Measurements from ENCODE around the gene DLST.

The DLST gene

DNA sequence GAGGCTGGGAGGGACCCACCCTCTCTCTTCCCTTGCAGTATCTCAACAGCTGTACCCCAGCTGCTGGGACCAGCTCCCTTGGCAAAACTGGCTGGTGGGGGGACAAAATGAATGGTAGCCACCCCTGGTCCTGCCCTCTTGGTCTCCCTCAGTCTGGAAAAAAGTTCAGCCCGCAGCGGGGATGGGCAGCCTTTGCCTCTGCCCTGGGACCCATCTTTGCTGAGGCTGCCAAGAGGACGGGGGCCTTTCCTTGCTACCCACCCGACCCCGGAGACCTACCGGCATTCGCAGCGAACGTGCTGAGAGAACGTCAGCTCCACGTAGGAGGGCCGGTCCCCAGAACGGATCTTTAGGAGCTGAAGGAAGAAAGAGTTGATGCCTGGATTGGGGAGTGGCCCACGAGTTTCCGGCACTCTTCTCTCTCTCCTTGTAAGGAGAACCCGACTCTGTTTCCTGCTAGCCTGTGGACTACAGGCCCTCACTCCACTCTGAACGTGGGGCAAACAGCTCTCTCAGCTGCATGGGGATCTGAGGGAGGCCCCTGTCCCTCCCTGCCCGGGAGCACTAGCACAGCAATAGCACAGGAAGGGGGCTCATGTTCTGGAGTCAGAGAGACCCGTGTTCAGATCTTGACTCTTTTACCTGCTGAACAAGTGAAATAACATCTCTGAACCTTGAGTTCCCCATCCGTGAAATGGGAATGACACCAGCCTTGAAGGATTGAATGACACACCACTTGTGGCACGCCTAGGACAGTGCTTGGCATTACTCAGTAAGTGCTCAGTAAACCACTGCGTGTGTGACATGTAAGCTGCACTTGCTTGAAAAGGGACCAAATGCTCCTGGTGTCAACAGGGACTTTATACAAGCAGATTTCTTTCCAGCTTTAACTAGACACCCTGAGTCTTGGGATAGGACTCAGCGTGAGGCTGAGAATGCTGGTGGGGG, 66.8 kb downstream of the DLST start:
- H3K27ac ChIP-seq (ENCODE audit: low read depth, low read length), result no peak overlapping the region
- H3K79me2 ChIP-seq (ENCODE audit: control insufficient read depth, insufficient read depth, low read length, unreplicated experiment), result no peaks in the 10 kb centered on the region
- H3K4me3 ChIP-seq (ENCODE audit: low read depth, low read length), result no peak overlapping the region
- H3K4me1 ChIP-seq (ENCODE audit: control insufficient read depth, insufficient read depth, low read length, unreplicated experiment), result no peaks in the 10 kb centered on the region
- H3K27me3 ChIP-seq (ENCODE audit: insufficient read depth, low read length), result no peaks in the 10 kb centered on the region
- H2AFZ ChIP-seq (ENCODE audit: low read length, unreplicated experiment), result no peak overlapping the region
- no peaks in the 10 kb centered on the region for H3K36me3 ChIP-seq (ENCODE audit: insufficient read depth, low read length)

GRCh38 chr14:74949191-74949601, 67.5 kb downstream of the DLST start:
- Histone ChIP-seq H3K4me1 (ENCODE audit: control insufficient read depth, insufficient read depth, low read length, unreplicated experiment) (no peaks in the 10 kb centered on the region), H3K4me3 (ENCODE audit: low read depth, low read length) (no peak overlapping the region), H3K27ac (ENCODE audit: low read depth, low read length) (no peak overlapping the region), H3K27me3 (ENCODE audit: insufficient read depth, low read length) (no peaks in the 10 kb centered on the region), H3K36me3 (ENCODE audit: insufficient read depth, low read length) (no peaks in the 10 kb centered on the region), H2AFZ (ENCODE audit: low read length, unreplicated experiment) (no peak overlapping the region), H3K79me2 (ENCODE audit: control insufficient read depth, insufficient read depth, low read length, unreplicated experiment) (no peaks in the 10 kb centered on the region)

DNA sequence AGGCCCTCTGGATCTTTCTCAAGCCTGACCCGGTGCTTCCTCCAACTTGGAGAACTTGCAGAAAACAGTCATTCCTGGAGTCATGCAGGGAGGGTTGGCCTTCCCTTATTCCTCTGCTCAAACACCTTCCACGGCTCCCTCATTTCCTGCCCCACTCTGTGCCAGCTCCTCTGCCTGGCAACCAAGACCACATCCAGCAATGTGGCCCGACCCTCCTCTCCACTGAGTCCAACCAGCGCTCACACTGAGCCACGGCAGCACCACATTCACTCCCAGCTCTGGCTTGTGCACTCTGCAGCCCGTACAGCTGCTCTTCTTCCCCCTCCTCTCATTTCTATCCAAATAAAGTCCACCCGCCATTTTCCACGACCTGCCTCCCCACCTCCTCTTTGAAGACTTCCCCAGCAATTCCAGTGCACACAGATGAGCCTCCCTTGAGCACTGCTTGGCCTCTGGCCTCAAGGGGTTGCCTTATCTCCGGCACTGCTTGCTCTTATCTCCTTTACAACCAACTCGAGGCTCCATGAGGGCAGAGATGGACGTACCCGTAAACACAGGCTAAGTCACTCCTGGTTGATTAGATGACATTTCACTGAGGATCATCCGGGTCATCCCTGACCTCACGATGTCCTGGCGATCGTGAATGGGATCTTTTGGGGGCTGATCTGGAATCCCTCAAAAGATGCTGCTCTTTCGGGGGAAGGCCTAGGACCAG, 68.3 kb downstream of the DLST start:
- Histone ChIP-seq H3K4me1 (ENCODE audit: control insufficient read depth, insufficient read depth, low read length, unreplicated experiment) (no peaks in the 10 kb centered on the region), H3K4me3 (ENCODE audit: low read depth, low read length) (no peak overlapping the region), H3K79me2 (ENCODE audit: control insufficient read depth, insufficient read depth, low read length, unreplicated experiment) (no peaks in the 10 kb centered on the region), H3K36me3 (ENCODE audit: insufficient read depth, low read length) (no peaks in the 10 kb centered on the region), H3K27ac (ENCODE audit: low read depth, low read length) (no peak overlapping the region), H2AFZ (ENCODE audit: low read length, unreplicated experiment) (no peak overlapping the region), H3K27me3 (ENCODE audit: insufficient read depth, low read length) (no peaks in the 10 kb centered on the region; the same call in 1 of the 2 replicates)

- H3K4me1 ChIP-seq (ENCODE audit: control insufficient read depth, insufficient read depth, low read length, unreplicated experiment), result no peaks in the 10 kb centered on the region
- no peak overlapping the region for H2AFZ ChIP-seq (ENCODE audit: low read length, unreplicated experiment)
- H3K36me3 ChIP-seq (ENCODE audit: insufficient read depth, low read length), result no peaks in the 10 kb centered on the region
- no peak overlapping the region for H3K27ac ChIP-seq (ENCODE audit: low read depth, low read length)
- peaks cover 1% of the 10 kb centered on the region; the same call in 1 of the 2 replicates for H3K27me3 ChIP-seq (ENCODE audit: insufficient read depth, low read length)
- no peak overlapping the region for H3K4me3 ChIP-seq (ENCODE audit: low read depth, low read length)
- H3K79me2 ChIP-seq (ENCODE audit: control insufficient read depth, insufficient read depth, low read length, unreplicated experiment), result no peaks in the 10 kb centered on the region
These were observed 69.2 kb downstream of the DLST start for GRCh38 chr14:74950795-74951442.

DNA sequence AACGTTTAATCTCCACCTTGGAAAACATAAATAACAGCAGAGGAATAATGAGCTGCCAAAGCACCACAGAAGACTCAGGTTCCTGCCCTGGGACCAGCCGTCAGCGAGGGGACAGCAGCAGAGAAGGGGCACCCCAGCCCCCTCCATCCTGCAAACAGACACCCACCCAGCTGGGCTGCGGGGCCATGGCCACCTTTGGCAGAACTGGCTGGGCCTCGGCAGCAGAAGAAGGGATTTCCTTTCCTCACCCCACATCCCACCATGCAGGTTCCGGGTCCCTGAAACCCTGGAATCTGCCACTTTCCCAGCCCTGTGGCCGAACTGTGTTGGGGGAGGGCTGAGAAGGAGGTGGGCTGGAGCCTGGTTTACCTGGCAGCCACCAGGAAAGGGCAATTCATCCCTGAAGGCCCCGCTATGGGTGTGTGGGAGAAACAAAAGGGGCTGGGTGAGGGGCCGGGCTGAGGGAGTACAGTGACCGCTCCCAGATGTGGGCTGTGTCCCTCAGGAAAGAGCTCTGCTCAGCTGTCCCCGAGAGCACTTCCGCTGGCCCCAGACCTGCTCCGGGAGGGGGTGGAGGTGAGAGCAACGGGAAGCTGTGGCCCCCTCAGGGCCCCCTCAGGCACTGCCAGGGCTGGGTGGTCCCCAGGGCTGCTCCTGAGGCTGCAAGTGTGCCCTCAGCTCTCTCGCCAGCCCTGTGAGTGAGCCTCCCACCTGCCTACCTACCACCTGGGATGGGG, 69.9 kb downstream of the DLST start:
- Histone ChIP-seq H3K36me3 (ENCODE audit: insufficient read depth, low read length) (no peaks in the 10 kb centered on the region), H3K4me3 (ENCODE audit: low read depth, low read length) (no peak overlapping the region), H3K4me1 (ENCODE audit: control insufficient read depth, insufficient read depth, low read length, unreplicated experiment) (no peaks in the 10 kb centered on the region), H3K27me3 (ENCODE audit: insufficient read depth, low read length) (peaks cover 3% of the 10 kb centered on the region; the same call in 1 of the 2 replicates), H3K79me2 (ENCODE audit: control insufficient read depth, insufficient read depth, low read length, unreplicated experiment) (no peaks in the 10 kb centered on the region), H3K27ac (ENCODE audit: low read depth, low read length) (no peak overlapping the region), H2AFZ (ENCODE audit: low read length, unreplicated experiment) (no peak overlapping the region)

- Histone ChIP-seq H2AFZ (ENCODE audit: low read length, unreplicated experiment) (no peak overlapping the region), H3K36me3 (ENCODE audit: insufficient read depth, low read length) (no peaks in the 10 kb centered on the region), H3K27me3 (ENCODE audit: insufficient read depth, low read length) (peaks cover 3% of the 10 kb centered on the region; the same call in 1 of the 2 replicates), H3K27ac (ENCODE audit: low read depth, low read length) (no peak overlapping the region), H3K4me1 (ENCODE audit: control insufficient read depth, insufficient read depth, low read length, unreplicated experiment) (no peaks in the 10 kb centered on the region), H3K4me3 (ENCODE audit: low read depth, low read length) (no peak overlapping the region), H3K79me2 (ENCODE audit: control insufficient read depth, insufficient read depth, low read length, unreplicated experiment) (no peaks in the 10 kb centered on the region)
These were observed 70.5 kb downstream of the DLST start for GRCh38 chr14:74952180-74952665.

DNA sequence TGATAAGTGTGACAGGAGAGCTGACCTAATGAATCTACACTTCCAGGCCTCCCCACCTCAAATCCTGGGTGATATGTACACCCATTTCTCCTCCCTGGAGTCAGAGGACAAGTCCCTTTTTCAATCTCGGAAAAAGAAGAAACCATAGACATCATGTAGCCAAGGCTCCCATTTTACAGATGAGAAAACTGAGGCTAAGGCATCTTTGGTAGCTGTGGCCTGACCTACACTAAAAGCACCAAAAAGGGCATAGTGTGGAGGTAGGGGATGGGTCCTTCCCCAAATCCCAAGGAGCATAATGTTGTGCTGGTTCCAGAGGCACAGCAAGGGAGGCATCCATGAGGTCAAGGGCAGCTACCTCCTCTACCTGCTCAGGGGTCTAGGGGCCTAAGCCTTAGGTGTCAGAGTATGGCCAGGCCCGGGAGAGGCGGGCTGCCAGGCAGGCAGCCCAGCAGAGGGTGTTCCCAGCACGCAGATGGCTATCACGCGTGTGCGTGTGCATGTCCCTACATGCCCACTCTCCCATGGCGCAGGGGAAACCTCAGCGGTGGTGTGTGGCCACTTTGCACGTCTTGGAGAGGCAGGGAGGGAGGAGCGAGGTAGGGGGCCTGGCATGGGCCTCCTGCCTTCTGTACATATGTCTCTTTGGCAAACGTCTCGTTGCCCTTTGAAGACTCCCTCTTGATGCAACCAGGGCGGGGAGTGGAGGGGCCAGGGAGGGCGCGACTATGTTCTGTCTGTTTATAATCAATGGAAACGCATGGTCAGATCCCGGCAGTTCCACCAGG, 71.2 kb downstream of the DLST start:
- no peaks in the 10 kb centered on the region for H3K4me1 ChIP-seq (ENCODE audit: control insufficient read depth, insufficient read depth, low read length, unreplicated experiment)
- H3K27me3 ChIP-seq (ENCODE audit: insufficient read depth, low read length), result peaks cover 3% of the 10 kb centered on the region; the same call in 1 of the 2 replicates
- no peak overlapping the region for H2AFZ ChIP-seq (ENCODE audit: low read length, unreplicated experiment)
- no peaks in the 10 kb centered on the region for H3K36me3 ChIP-seq (ENCODE audit: insufficient read depth, low read length)
- no peak overlapping the region for H3K4me3 ChIP-seq (ENCODE audit: low read depth, low read length)
- no peak overlapping the region for H3K27ac ChIP-seq (ENCODE audit: low read depth, low read length)
- H3K79me2 ChIP-seq (ENCODE audit: control insufficient read depth, insufficient read depth, low read length, unreplicated experiment), result no peaks in the 10 kb centered on the region
